NCI-H1694 (cell line): ENCODE results near the gene NT5C3B.
"Not testable (repeated sequence)": the region's sequence is repeated elsewhere in the genome, so short reads cannot be mapped to it uniquely, and the experiment has no call there.

ENCODE experiments used
- DNase-seq: peaks from one replicate; lab custom pipeline; 2025; lab: John Stamatoyannopoulos, UW

Gene NT5C3B

GRCh38 chr17:41835800-41836549, at the start of gene NT5C3B:
Gene NT5C3B, minus strand, starts transcription at chr17:41836232. Its CDS starts 39 bp downstream, at chr17:41836193.
- DNase-seq: peak; percentile 20

- DNase-seq: no peak
These were observed 49.7 kb upstream of the NT5C3B start for GRCh38 chr17:41885733-41886132.

- no peak for DNase-seq
These were observed 46.7 kb upstream of the NT5C3B start for GRCh38 chr17:41882756-41883155.

- no peak for DNase-seq
These were observed 44.1 kb upstream of the NT5C3B start for GRCh38 chr17:41880130-41880529.

GRCh38 chr17:41874293-41874670, 38.2 kb upstream of the NT5C3B start:
- DNase-seq: not testable (repeated sequence)

GRCh38 chr17:41873559-41874292, 37.7 kb upstream of the NT5C3B start:
- no peak for DNase-seq

- no peak for DNase-seq
These were observed 35.8 kb upstream of the NT5C3B start for GRCh38 chr17:41871789-41872188.

- no peak for DNase-seq
These were observed 34.6 kb upstream of the NT5C3B start for GRCh38 chr17:41870627-41871026.

GRCh38 chr17:41870097-41870496, 34.1 kb upstream of the NT5C3B start:
- no peak for DNase-seq

- no peak for DNase-seq
These were observed 33.4 kb upstream of the NT5C3B start for GRCh38 chr17:41869426-41869825.

- no peak for DNase-seq
These were observed 32.5 kb upstream of the NT5C3B start for GRCh38 chr17:41868568-41868967.

GRCh38 chr17:41865596-41865893, 29.5 kb upstream of the NT5C3B start:
- DNase-seq: no peak

- DNase-seq: peak; percentile 73
These were observed 29.0 kb upstream of the NT5C3B start, which contains the start of gene KLHL11 for GRCh38 chr17:41864836-41865595. Gene KLHL11, minus strand, starts transcription at chr17:41865423. Its CDS starts 53 bp downstream, at chr17:41865370.

GRCh38 chr17:41864498-41864835, 28.4 kb upstream of the NT5C3B start:
- DNase-seq: no peak

- DNase-seq: no peak
These were observed 27.2 kb upstream of the NT5C3B start for GRCh38 chr17:41863074-41863848.

- DNase-seq: no peak
These were observed 24.4 kb upstream of the NT5C3B start for GRCh38 chr17:41860254-41860931.

- DNase-seq: not testable (repeated sequence)
These were observed 15.3 kb upstream of the NT5C3B start for GRCh38 chr17:41851382-41851781.

GRCh38 chr17:41849251-41849990, 13.4 kb upstream of the NT5C3B start:
- no peak for DNase-seq

GRCh38 chr17:41848788-41849187, 12.8 kb upstream of the NT5C3B start:
- DNase-seq: no peak

GRCh38 chr17:41844971-41845370, 8.9 kb upstream of the NT5C3B start:
- DNase-seq: no peak

- DNase-seq: not testable (repeated sequence)
These were observed 4.7 kb upstream of the NT5C3B start for GRCh38 chr17:41840781-41841180.
